Stomach smooth muscle (tissue), 2 donors: ENCODE data around the gene PIGR.

Source experiments
- H3K27ac ChIP-seq: one replicate; pipeline ENCODE4 v1.7.0; 2013; ENCODE audit warnings: mild to moderate bottlenecking, low read length, inconsistent platforms
- H3K27me3 ChIP-seq, 2 donors: one replicate each; pipeline ENCODE4 v1.7.0; 2013; ENCODE audit warnings: low read length in 2 of 2; ENCODE audit not compliant: insufficient read depth in 2 of 2, control insufficient read depth in 1 of 2
- H3K36me3 ChIP-seq, 2 donors: one replicate each; pipeline ENCODE4 v1.7.0; 2013; ENCODE audit warnings: low read length in 2 of 2; ENCODE audit not compliant: control insufficient read depth in 2 of 2, insufficient read depth in 2 of 2
- H3K4me1 ChIP-seq: one replicate; pipeline ENCODE4 v1.7.0; 2013; ENCODE audit warnings: low read length; ENCODE audit not compliant: control insufficient read depth, insufficient read depth
- H3K4me3 ChIP-seq, 2 donors: one replicate each; pipeline ENCODE4 v1.7.0; 2013; ENCODE audit warnings: low read length in 2 of 2
- H3K9ac ChIP-seq, 2 donors: one replicate each; pipeline ENCODE4 v1.7.0; 2013; ENCODE audit warnings: low read length in 2 of 2, mild to moderate bottlenecking in 1 of 2
- H3K9me3 ChIP-seq, 2 donors: one replicate each; pipeline ENCODE4 v1.7.0; 2013; ENCODE audit warnings: low read length in 2 of 2; ENCODE audit not compliant: control insufficient read depth in 2 of 2
- donor health status: healthy.
- donor health status: Pancreatic carcinoma.

The PIGR gene

DNA sequence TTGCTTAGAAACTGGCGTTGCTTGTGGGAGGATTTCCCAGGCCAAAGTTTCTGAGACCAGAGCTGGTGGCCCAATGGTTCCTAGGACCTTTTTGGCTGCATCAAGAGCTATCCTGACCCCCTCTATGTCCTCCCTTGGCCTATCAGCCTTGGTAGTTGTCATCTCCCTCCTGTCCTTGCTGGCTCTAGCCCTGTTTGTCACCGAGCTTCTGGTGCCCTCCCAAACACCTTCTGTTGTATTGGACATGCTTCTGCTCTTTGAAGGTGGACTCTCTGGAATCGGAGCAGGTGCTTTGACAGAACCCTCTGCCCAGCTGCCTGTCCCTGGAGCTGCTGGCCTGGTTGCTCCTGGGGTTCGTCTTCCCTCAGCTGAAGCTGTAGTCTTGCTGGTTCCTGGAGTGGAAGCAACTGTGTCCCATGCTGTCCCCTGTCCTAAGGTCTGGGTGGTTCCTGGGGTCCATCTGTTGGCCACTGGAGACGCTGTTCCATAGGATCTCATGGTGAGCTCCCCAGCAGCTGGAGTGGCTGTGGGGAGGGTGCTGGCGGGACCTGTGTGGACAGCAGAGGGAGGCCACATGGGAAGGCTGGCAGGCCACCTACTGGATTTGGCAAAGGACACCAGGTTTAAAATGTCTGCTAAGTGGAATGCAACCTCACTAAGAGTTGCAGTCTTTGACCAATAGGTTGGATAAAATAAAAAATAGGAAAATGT, 14.6 kb upstream of the PIGR start:
- Histone ChIP-seq H3K9me3 (no peaks in the 10 kb centered on the region), H3K4me3 (no peak overlapping the region), H3K4me1 (no peaks in the 10 kb centered on the region), H3K27ac (no peak overlapping the region), H3K9ac (no peak overlapping the region), H3K36me3 (no peaks in the 10 kb centered on the region), H3K27me3 (no peaks in the 10 kb centered on the region)

DNA sequence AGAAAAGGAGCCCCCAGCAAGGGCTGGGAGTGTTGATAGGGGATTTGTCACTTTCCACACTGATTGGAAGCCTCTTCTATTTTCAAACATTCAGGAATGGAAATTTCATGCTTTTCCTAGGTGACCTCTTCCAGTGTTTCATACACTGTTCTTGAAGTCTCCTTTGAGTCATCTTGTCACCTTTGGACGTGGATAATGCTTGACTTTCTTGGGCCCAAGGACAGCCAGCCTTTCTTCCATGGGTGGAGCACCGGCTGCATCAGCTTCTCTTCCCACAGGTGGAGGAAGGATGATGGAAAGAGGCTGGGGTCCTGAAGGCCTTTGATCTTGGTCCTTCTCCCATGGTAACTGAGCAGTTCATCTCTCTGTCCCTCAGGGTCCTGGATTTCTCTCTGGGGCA, 11.9 kb upstream of the PIGR start:
- Histone ChIP-seq H3K9me3 (no peaks in the 10 kb centered on the region), H3K9ac (no peak overlapping the region), H3K27ac (no peak overlapping the region), H3K4me1 (peaks cover 5% of the 10 kb centered on the region), H3K4me3 (no peak overlapping the region), H3K36me3 (no peaks in the 10 kb centered on the region), H3K27me3 (no peaks in the 10 kb centered on the region)

DNA sequence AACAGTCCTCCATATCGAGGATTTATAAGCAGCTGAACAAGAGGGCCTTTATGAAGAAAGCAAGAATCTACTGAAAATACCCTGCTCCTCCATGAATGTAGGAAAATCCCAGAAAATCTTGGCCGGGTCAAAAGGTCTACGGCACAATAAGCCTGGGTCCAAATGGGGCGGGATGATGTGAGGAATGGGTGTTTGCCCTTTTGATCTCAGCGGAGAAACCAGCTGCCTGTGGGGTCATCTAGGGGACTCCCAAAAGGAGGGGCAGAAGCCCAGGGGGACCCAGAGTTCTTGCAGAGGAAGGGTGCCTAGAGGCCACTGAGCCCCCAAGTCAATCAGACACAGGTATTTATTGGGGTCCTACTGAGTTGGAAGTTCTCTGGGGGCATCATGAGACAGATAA, 11.4 kb upstream of the PIGR start:
- Histone ChIP-seq H3K27me3 (no peaks in the 10 kb centered on the region), H3K27ac (no peak overlapping the region), H3K4me1 (peaks cover 5% of the 10 kb centered on the region), H3K36me3 (no peaks in the 10 kb centered on the region), H3K4me3 (no peak overlapping the region), H3K9ac (no peak overlapping the region), H3K9me3 (no peaks in the 10 kb centered on the region)

DNA sequence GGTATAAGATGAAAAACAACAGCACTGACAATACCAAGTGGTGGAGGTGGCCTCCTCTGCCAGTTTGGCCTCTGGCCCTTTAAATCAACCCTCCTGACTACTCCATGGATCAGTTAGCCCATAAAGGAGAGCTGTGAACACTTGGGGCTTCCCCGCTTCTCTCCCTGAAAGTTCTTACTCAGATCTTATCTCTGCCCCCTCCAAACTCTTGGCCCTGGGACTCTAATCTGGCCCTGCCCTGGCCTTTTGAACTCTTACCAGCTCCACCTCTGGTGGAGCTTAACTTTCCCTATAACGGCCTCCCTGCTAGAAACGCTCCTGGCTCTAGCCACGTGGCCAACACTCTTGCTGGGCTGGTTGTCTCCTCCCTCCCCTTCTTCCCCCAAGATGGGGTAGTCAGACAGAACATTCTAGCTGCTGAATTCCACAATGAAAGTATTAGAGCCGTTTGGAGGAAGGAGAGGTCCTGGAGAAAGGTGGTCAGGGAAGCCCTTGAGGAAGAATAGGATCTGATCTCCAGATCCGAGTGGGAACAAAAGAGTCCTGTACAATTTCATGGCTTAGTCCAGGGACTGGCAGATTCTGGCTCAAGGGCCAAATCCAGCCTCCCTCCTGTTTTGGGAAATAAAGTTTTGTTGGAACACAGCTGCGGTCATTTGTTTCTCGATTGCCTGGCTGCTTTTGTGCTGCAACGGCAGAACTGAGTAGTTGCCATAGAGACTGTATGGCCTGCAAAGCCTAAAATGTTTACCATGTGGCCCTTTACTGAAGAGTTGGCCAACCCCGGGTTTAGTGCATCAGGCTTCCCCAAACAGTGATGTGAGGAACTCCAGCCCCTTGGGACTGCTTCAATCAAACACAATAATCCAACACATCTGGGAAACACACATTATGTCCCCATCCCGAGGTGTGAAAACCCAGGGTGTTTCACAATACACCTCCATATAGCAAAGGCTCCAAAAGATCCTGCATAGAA, 9.5 kb upstream of the PIGR start:
- H3K9me3 ChIP-seq: no peaks in the 10 kb centered on the region
- H3K4me1 ChIP-seq: peaks cover 5% of the 10 kb centered on the region
- H3K36me3 ChIP-seq: no peaks in the 10 kb centered on the region
- H3K27me3 ChIP-seq: no peaks in the 10 kb centered on the region
- H3K9ac ChIP-seq: no peak overlapping the region
- H3K4me3 ChIP-seq: no peak overlapping the region
- no peak overlapping the region for H3K27ac ChIP-seq

DNA sequence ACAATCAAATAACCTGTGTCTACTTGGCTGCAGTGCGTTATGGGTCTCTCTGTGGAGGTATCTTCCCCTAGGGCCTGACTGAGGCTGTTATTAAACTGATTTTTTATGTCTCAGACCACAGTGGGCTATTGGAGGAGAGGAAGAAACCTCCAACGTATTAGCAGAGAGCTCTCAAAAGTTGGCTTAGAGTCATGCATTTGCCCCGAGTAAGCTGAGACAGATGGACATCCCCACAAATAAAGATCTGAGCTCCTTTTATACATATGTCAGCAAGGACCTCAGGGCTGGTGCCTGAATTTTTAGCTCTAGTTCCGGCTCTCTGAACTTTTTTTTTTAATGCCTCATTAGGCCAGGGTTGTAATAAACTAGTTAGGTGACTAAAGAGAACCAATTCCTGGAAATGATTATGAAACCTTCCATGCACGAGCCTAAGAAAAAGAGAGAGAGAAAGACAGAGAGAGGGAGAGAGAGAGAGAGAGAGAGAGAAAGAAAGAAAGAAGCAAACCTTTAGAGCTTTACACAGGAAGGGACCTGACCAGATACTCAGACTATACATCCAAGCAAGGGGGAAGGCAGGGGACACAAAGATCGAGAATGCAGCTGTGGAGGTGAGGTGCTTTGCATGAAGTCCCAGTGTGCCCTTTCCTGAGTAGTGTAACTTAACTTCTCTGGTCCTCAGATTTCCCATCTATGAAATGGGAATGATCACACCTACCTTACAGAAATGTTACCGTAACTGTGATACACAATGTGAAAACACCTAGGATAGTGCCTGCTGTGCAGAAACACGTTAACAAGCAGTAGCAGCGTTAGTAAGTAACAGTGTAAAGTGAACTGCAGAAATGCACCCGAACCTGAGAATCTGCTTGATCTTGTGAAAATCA, 8.4 kb upstream of the PIGR start:
- Histone ChIP-seq H3K9me3 (peaks cover 3 to 4% of the 10 kb centered on the region in 2 donors), H3K4me1 (peaks cover 5% of the 10 kb centered on the region), H3K36me3 (no peaks in the 10 kb centered on the region), H3K27ac (no peak overlapping the region), H3K9ac (no peak overlapping the region), H3K27me3 (no peaks in the 10 kb centered on the region), H3K4me3 (no peak overlapping the region)

DNA sequence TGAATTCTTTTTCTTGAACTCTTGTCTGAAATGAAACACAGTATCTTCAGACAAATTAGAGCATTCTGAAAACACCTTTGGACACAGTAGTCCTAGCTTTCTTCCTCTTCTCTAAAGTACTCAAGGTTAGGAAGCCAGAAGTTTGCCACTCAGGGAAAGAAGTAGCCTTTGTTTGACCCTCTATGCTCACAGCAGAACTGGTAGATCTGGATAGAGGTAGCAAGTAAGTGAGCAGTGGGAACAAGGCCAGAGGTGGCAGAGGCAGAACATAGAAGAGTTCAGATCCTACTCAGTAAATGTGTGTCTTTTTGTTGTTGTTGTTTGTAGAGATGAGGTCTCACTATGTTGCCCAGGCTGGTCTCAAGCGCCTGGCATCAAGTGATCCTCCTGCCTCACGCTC, 7.4 kb upstream of the PIGR start:
- no peaks in the 10 kb centered on the region for H3K27me3 ChIP-seq
- peaks cover 4 to 6% of the 10 kb centered on the region in 2 donors for H3K9me3 ChIP-seq
- H3K4me3 ChIP-seq: no peak overlapping the region
- no peaks in the 10 kb centered on the region for H3K36me3 ChIP-seq
- H3K4me1 ChIP-seq: peaks cover 5% of the 10 kb centered on the region
- H3K9ac ChIP-seq: no peak overlapping the region
- no peak overlapping the region for H3K27ac ChIP-seq

DNA sequence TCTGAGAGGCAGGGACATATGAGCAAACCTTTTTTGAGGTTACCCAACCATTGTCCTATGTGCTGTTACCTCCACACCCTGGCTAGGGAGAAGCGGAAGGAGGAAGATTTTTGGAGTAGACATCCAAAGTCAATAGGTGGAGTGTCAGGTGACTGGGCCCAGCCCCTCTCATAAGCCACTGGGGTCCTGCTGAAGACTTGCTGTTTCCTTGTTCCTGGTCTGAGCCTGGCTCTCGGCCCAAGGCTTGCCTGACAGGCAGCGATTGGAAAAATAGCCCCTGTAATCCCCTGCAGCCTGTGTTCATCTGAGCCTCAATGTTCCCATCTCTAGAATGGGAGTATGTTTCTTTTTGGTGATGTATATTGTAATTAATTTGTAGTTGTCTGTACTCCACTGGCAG, 6.9 kb upstream of the PIGR start:
- Histone ChIP-seq H3K36me3 (no peaks in the 10 kb centered on the region), H3K27me3 (peaks cover 0 to 1% of the 10 kb centered on the region in 2 donors), H3K4me3 (no peak overlapping the region), H3K27ac (no peak overlapping the region), H3K9ac (no peak overlapping the region), H3K9me3 (peaks cover 4 to 6% of the 10 kb centered on the region in 2 donors), H3K4me1 (peaks cover 5% of the 10 kb centered on the region)

DNA sequence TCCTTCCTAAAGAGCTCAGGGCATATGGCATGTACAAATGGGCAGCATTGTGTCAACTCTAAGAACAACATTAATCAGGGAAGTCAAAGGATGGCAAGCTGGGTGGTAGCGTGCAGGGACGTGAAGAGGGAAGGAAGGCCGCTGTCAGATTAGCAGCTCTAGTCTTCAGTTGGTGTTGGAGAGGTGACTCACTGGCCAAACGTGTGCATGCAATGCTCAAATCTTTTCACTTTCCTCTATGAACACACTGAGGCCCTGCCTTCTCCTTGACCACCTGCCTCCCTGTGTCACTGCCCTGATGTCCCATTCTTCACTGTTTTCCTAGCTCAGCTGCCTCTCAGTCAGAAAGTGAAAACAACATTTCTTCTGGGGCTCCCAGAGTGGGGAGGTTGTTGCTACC, 5.9 kb upstream of the PIGR start:
- peaks cover 4 to 6% of the 10 kb centered on the region in 2 donors for H3K9me3 ChIP-seq
- no peak overlapping the region for H3K9ac ChIP-seq
- H3K4me3 ChIP-seq: no peak overlapping the region
- peaks cover 5% of the 10 kb centered on the region for H3K4me1 ChIP-seq
- no peaks in the 10 kb centered on the region for H3K36me3 ChIP-seq
- peaks cover 0 to 2% of the 10 kb centered on the region in 2 donors for H3K27me3 ChIP-seq
- H3K27ac ChIP-seq: no peak overlapping the region

DNA sequence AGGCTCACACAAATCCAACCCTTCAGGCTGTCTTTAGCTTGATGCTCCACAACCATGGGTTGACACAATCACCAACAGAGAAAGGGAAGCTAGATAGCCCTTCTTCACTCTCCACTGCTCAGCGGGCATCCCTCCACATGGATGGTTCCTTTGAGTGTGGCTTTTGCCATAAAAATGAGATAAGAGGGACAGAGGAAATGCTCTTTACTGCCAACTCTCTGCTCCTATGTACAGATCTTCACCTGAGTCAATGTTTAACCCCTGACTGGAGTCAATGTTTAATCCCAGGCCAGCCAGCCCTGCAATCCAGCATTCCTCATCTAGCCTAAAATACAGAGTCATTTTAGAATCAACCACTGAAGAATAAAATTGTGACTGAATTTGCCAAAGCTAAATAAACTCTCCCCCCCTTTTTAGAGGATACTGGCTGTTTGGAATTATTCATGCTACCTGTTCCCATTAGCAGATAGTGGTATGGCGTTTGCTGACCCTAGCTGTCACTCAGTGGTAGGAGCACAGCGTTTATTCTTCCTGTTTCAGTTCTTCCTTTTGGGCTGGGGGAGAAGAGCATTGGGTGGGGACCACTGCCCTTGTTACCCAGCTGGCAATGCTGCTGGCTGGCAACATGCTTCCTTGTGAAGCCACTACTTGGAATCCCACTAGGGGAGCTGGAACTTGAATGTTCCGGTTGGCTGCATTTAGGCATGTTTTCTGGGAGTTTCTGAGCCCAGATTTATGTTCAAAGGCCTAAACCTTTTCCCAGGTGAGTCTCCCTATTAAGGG, 5.2 kb upstream of the PIGR start:
- H3K4me1 ChIP-seq: peaks cover 5% of the 10 kb centered on the region
- no peak overlapping the region for H3K4me3 ChIP-seq
- H3K36me3 ChIP-seq: no peaks in the 10 kb centered on the region
- H3K9ac ChIP-seq: no peak overlapping the region
- H3K9me3 ChIP-seq: peaks cover 4 to 6% of the 10 kb centered on the region in 2 donors
- H3K27ac ChIP-seq: no peak overlapping the region
- peaks cover 0 to 2% of the 10 kb centered on the region in 2 donors for H3K27me3 ChIP-seq

DNA sequence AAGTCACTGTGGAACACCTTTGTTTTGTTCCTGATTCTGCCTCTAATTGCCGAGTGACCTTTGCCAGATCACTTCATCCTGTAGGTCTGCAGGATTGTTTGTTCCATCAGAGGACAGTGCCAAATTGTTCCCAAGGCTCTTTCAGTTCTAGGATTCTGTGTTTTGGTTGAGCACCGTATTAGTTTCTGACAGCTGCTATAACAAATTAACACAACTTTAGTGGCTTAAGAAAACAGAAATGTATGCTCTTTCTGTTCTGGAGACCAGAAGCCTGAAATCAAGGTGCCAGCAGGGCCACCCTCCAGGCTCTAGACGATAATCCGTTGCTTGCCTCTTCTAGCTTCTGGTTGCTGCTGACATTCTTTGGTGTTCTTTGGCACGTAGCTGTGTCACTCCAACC, 3.4 kb upstream of the PIGR start:
- H3K9ac ChIP-seq: no peak overlapping the region
- no peak overlapping the region for H3K27ac ChIP-seq
- H3K9me3 ChIP-seq: peaks cover 4 to 6% of the 10 kb centered on the region in 2 donors
- H3K27me3 ChIP-seq: peaks cover 0 to 2% of the 10 kb centered on the region in 2 donors
- H3K4me3 ChIP-seq: no peak overlapping the region
- H3K4me1 ChIP-seq: peaks cover 5% of the 10 kb centered on the region
- no peaks in the 10 kb centered on the region for H3K36me3 ChIP-seq
